ENCODE results near the gene TRMT61A.
"Not testable (repeated sequence)": the region's sequence is repeated elsewhere in the genome, so short reads cannot be mapped to it uniquely, and the experiment has no call there.

The TRMT61A gene

GRCh38 chr14:103509864-103510723 is 18.9 kb upstream of the TRMT61A start:
- no peak for DNase-seq

GRCh38 chr14:103510724-103511693 is 18.0 kb upstream of the TRMT61A start:
- DNase-seq = no peak

GRCh38 chr14:103512180-103512579 is 16.8 kb upstream of the TRMT61A start:
- not testable (repeated sequence) for DNase-seq

- no peak for DNase-seq
Measured at GRCh38 chr14:103512701-103513611, 16.0 kb upstream of the TRMT61A start.

- no peak for DNase-seq
Measured at GRCh38 chr14:103514596-103515421, 14.2 kb upstream of the TRMT61A start.

GRCh38 chr14:103516426-103517173 is 12.4 kb upstream of the TRMT61A start:
- no peak for DNase-seq

GRCh38 chr14:103517174-103517566 is 11.8 kb upstream of the TRMT61A start:
- no peak for DNase-seq

- DNase-seq = no peak
Measured at GRCh38 chr14:103517721-103518421, 11.1 kb upstream of the TRMT61A start.

- peak; percentile 69 for DNase-seq
Measured at GRCh38 chr14:103518422-103519042, 10.5 kb upstream of the TRMT61A start.

GRCh38 chr14:103519043-103519836 is 9.8 kb upstream of the TRMT61A start:
- DNase-seq = no peak

- DNase-seq = no peak
Measured at GRCh38 chr14:103519837-103520212, 9.2 kb upstream of the TRMT61A start.

GRCh38 chr14:103520269-103520656 is 8.7 kb upstream of the TRMT61A start:
- no peak for DNase-seq

- peak; percentile 68 for DNase-seq
Measured at GRCh38 chr14:103520657-103521437, 8.1 kb upstream of the TRMT61A start.

- DNase-seq = peak; percentile 58
Measured at GRCh38 chr14:103521438-103521950, 7.5 kb upstream of the TRMT61A start.

- peak; percentile 79 for DNase-seq
Measured at GRCh38 chr14:103521951-103522563, 6.9 kb upstream of the TRMT61A start.

GRCh38 chr14:103522649-103523574 is 6.1 kb upstream of the TRMT61A start, which contains the start of gene CKB:
Gene CKB (minus strand): TSS chr14:103522830. CDS start chr14:103522493, 337 bp downstream.
- peak; percentile 91 for DNase-seq

Data from NCI-H146 (cell line).